Stimulated activated CD8-positive, alpha-beta memory T cell treated with anti-CD3 and anti-CD28 coated beads, Interleukin-12 subunit alpha, Interleukin-12 subunit beta, amount 100 ng/mL, for 24 hours (primary cell): ENCODE results near the gene VTA1.
"Not testable (repeated sequence)": the region's sequence is repeated elsewhere in the genome, so short reads cannot be mapped to it uniquely, and the experiment has no call there.

Source experiments
- DNase-seq: peaks from one replicate; pipeline ENCODE4 v3.0.0-alpha.2; 2020; ENCODE audit errors: extremely low read depth

VTA1 gene

GRCh38 chr6:142171351-142171750 is 24.3 kb downstream of the VTA1 start:
- no peak for DNase-seq

- DNase-seq, result no peak
Observed at GRCh38 chr6:142172758-142173157, 25.7 kb downstream of the VTA1 start.

- DNase-seq, result no peak
Observed at GRCh38 chr6:142173980-142174379, 26.9 kb downstream of the VTA1 start.

GRCh38 chr6:142174703-142175102 is 27.6 kb downstream of the VTA1 start:
- DNase-seq, result no peak

GRCh38 chr6:142178129-142178528 is 31.1 kb downstream of the VTA1 start:
- no peak for DNase-seq

- DNase-seq, result no peak
Observed at GRCh38 chr6:142182004-142182403, 34.9 kb downstream of the VTA1 start.

- DNase-seq, result no peak
Observed at GRCh38 chr6:142183351-142183750, 36.3 kb downstream of the VTA1 start.

GRCh38 chr6:142184307-142184706 is 37.2 kb downstream of the VTA1 start:
- DNase-seq, result no peak

- DNase-seq, result no peak
Observed at GRCh38 chr6:142185641-142186040, 38.6 kb downstream of the VTA1 start.

GRCh38 chr6:142187209-142187608 is 40.1 kb downstream of the VTA1 start:
- DNase-seq, result no peak

- DNase-seq, result not testable (repeated sequence)
Observed at GRCh38 chr6:142188341-142188740, 41.3 kb downstream of the VTA1 start.

- DNase-seq, result no peak
Observed at GRCh38 chr6:142189057-142189456, 42.0 kb downstream of the VTA1 start.

- no peak for DNase-seq
Observed at GRCh38 chr6:142192343-142192742, 45.3 kb downstream of the VTA1 start.

GRCh38 chr6:142193621-142194020 is 46.6 kb downstream of the VTA1 start:
- DNase-seq, result no peak

- no peak for DNase-seq
Observed at GRCh38 chr6:142195862-142196541, 48.9 kb downstream of the VTA1 start.

- no peak for DNase-seq
Observed at GRCh38 chr6:142200846-142201628, 54.0 kb downstream of the VTA1 start.

GRCh38 chr6:142207265-142207877 is 60.3 kb downstream of the VTA1 start:
- no peak for DNase-seq

- DNase-seq, result no peak
Observed at GRCh38 chr6:142210606-142211005, 63.5 kb downstream of the VTA1 start.

GRCh38 chr6:142213402-142213801 is 66.3 kb downstream of the VTA1 start:
- no peak for DNase-seq

GRCh38 chr6:142218446-142218845 is 71.4 kb downstream of the VTA1 start:
- no peak for DNase-seq

- no peak for DNase-seq
Observed at GRCh38 chr6:142222022-142222421, 75.0 kb downstream of the VTA1 start.

GRCh38 chr6:142223938-142224337 is 76.9 kb downstream of the VTA1 start:
- no peak for DNase-seq

GRCh38 chr6:142225115-142225514 is 78.1 kb downstream of the VTA1 start:
- DNase-seq, result no peak
